ENCODE results near the gene GNG13. TPM values are rescaled to one million over a fixed set of nuclear protein-coding genes. Genes with fewer than 3 reads are reported as not detected.

GNG13 gene
- total RNA-seq, 1 donor from 2014 or later = not detected

DNA sequence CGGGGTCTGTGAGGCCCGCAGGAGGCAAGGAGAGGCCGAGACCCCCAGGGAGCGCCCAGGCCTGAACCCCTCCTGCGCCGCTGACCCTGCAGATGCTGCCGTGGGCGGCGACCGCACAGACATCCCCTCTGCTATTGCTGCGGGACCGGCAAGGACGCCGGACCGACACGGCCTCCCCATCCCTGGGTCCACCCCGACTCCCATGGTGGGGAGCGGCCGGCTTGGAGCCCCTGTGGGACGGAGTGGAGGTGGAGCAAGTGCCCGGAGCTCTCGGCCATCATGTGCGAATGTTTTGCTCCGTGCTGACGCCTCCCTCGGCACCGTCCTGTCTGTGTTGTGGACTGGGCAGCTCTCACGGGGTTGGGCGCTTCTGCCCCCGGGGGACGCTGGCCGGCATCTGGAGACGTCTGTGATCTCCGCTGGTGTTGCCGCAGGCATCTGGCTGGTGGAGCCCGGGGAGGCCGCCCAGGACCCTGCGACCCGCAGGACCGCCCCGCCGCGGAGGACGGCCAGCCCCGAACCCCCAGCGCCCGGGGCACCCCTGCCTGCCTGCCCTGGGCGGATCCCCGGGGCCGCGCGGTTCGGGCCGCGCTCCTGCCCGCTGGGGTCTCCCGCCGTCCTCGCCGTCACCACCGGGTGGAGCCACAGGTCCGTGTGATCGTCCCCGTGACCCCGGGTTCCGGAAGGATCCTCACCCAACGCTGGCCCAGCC lies 12.8 kb upstream of the GNG13 start:
- peak; percentile 44 for DNase-seq

DNA sequence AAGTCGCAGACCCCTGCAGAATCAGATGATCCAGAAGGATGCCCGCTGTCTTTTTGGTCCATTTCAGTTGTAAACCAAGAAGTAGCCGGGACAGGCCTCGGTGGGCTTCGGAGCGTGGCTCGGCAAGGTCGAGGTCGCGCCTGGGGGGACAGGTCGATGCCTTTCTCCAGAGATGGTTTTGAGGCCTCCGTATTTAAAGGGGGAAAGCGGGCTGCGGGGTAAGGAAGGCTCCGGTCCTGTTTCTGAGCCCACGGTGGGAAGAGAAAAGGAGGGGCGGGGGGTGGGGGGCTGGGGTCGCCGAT lies 7.5 kb upstream of the GNG13 start:
- no peak for DNase-seq

GRCh38 chr16:807347-808084 lies 7.0 kb upstream of the GNG13 start:
- peak; percentile 96 for DNase-seq

DNA sequence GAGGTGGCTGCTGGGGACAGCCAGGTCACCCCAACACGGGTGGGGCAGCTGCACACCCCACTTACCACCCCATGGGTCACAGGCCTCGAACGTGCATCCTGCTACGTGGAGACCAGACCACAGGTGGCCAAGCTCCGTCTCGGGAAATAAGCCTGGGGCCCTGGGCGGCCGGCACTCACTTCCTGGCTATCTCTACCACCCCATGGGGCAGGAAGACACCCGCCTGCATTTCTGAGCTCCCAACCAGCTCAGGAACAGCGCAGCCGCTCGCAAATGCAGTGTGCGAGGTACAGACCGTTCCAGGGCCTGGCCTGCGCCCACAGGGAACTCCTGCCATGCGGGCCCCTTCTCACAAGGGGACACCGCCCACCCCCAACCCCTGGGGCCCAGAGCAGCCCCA lies 4.9 kb upstream of the GNG13 start:
- DNase-seq = no peak

GRCh38 chr16:804193-805048 lies 3.9 kb upstream of the GNG13 start:
- DNase-seq = no peak

DNA sequence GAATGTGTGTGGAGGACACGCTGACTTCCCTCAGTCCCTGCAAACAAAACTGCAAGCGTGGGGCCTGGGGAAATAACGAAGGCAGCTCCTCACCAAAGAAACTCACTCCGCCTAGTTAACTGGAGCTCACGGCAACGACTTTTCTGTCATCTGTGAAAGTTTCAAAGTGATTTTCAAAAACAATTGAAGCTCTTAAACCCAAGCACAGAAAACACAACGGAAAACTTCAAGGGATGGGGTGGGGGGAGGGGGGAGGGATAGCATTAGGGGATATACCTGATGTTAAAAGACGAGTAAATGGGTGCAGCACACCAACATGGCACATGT lies 3.2 kb upstream of the GNG13 start:
- no peak for DNase-seq

- DNase-seq = no peak
Observed at GRCh38 chr16:802914-803753, 2.6 kb upstream of the GNG13 start.

GRCh38 chr16:802461-802860 lies 1.9 kb upstream of the GNG13 start:
- DNase-seq = no peak

GRCh38 chr16:801584-802363 lies 1.2 kb upstream of the GNG13 start:
- DNase-seq = no peak

DNA sequence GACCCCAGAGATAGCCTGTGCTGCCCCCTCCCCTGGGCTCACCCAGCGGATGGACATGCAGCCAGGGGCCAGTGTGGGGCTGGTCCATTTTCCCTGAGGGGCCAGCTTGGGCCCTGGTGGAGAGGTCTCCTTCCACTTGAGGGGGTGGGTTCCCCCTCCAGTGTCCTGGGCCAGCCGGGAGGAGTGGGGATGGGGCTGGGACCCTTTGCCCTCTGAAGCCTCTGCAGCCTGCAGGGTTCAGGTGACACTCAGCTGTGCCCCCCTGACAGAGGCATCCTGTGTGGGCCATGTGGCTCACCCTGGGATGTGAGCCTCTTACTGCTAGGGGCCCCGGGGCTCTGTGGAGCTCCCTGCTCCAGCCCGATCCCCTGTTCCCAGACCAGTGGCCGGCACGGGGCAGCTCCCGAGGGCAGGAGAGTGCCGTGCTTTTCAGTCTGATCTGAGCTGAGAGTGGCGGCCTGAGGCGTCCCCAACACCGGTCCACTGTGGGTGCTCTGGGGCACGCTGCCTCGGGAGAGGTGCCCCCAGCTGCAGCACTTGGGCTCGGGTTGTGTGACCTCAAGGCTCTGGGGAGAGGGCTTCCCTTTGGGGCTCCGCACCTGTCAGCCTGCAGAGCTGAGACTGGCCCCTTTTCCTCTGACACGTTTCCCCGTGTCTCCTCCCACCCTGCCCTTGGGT lies 439 bp upstream of the GNG13 start:
- DNase-seq = no peak

DNA sequence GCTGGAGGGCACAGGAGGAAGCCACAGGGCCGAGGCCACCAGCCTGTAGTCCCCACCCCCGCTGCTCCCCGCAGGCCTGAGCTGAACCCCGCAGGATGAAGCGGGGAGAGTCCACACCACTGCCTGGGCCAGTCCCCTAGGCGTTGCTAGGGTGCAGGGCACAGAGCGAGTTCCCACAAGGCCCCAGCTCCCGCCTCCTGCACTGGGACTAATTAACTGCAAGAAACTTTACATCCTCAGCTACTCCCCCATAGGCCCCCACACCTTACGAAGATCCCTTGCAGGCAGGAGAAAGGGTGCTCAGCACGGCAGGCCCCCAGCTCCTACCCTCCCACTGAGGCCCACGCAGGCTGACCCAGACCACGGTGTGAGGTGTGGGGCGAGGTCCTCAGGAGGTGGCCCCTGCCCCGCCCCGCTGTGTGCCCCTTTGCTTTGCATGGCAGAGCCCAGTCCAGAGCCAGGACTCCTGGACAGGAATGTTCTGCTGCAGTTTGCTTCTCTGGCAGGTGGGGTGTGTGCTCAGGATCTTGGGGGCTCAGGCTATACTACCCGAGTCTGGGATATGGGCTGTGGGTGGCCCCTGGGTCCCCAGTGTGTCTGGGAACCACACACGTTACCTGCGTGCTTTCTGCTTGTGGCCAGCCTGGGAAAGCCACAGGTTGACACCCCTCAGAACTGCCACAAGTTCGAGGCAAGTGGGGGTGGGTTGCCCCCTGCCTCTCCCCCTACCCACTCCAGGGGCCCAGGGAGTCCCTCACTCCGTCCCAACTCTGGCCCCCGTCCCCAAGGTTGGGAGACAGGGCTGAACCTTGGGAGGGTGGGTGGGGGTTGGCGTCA lies 1.2 kb downstream of the GNG13 start:
- DNase-seq = no peak

DNA sequence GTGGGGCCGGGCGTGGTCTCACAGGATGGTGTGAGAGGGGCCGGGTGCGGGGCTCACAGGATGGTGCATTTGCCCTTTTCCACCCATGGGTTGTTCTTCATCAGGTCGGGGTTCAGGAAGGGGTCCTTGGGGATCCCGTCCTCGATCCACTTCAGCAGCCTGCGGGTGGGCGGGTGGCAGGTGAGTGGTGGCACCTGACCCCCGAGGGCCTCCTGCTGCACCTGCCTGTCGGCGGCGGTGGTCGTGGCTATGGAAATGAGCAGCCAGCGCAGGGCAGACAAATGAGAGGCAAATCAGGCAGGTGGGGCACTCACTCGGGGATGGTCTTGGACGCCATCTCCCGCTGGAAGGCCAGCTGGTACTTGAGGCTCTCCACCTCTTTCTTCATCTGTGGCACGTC lies 1.9 kb downstream of the GNG13 start:
- DNase-seq = no peak

DNA sequence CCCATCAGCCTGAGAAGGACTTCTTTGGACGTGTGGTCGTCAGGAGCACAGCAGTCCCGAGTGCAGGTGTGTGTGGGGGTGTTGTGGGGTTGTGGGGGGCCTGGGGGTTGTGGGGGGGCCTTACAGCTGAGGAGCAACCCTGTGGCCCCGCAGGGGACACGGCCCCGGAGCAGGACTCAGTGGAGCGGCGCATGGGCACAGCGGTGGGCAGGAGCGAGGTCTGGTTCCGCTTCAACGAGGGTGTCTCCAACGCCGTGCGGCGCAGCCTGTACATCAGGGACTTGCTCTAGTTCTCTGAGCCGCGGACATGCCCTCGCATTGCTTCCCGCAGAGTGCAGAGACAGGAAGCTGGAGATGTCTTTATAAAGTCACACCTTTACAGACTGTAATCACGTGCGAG lies 2.8 kb downstream of the GNG13 start:
- no peak for DNase-seq

DNA sequence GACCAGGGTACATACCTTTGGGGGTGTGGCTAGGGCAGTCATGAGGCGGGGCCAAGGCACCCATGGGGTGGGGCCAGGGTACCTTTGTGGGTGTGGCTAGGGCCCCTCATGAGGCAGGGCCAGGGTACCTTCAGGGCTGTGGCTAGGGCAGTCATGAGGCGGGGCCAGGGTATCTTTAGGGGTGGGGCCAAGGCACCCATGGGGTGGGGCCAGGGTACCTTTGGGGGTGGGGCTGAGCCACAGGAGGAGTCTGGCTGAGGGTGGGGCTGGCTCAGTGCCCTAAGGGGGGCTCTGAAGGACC lies 3.5 kb downstream of the GNG13 start:
- no peak for DNase-seq

DNA sequence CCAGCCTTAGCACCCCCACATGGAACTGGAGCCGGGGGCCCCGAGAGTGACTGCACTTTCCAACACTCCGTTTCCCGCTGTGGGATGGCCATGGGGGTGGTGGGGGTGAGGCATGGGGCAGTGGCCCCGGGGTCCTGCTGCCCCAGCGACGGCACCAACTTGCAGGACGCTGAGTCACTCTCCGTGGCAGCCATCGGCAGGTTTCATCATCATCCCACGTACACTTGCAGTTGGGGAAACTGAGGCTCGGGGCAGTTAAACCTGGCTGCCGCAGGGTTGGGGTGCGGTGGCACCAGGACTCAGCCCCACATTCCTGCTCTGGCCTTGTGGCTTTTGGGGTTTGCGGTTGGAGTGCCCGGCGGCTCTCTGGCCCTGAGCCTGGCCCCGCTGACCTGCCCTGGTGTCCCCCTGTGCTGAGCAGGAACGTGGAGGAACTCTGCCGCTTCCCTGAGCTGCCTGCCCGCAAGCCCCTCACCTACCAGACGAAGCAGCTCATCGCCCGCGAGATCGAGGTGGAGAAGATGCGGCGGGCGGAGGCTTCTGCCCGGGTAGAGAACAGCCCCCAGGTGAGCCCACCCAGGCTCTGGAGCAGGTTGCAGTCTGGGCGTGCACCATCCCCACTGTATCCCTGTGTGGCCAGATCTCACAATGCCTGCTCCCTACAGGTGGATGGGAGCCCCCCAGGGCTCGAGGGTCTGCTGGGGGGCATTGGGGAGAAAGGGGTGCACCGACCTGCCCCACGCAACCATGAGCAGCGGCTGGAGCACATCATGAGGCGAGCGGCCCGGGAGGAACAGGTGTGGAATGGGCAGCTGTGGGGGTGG lies 4.0 kb downstream of the GNG13 start:
- DNase-seq = no peak

- no peak for DNase-seq
Observed at GRCh38 chr16:795580-796229, 4.8 kb downstream of the GNG13 start.

GRCh38 chr16:794853-795466 lies 5.6 kb downstream of the GNG13 start:
- DNase-seq = no peak

DNA sequence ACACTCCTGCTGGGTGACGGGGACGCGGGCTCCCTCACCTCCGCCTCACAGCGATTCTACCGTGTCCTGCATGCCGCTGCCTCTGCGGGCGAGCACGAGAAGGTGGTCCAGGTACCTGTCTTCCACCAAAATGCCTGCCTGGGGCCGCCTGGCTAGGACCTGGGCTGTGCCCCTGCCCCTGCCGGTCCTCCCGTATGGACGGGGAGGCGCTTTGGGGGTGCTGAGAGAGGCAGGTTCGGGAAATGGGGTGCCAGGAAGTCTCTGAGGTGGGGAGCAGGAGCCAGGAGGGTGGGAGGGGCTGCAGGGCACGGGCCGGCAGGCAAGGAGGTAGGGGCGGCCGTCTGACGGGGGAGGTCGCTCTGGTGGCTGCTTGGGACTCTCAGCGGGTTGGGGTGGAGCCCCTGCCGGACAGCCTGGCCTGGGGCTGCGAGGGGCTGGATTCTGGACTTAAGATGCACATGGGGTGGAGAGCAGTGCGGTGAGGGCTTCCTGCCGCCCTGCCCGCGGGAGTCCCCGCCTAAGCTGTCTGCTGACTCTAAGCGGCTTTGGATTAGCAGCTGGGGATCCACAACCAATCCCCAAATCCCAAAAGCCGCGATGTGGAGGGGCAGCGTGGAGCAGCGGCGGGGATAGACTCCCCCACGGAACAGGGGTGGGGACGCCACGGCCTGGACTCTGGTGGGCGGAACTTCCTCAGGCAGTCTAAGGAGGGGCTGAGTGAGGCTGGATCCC lies 6.3 kb downstream of the GNG13 start:
- no peak for DNase-seq

Measured in dermis blood vessel endothelial cell (primary cell).